ENCODE measurements around the gene MLF1. TPM values are rescaled to one million over a fixed set of nuclear protein-coding genes. Genes with fewer than 3 reads are reported as not detected.
"Not testable (repeated sequence)": the region's sequence is repeated elsewhere in the genome, so short reads cannot be mapped to it uniquely, and the experiment has no call there.

MLF1 gene, protein sequence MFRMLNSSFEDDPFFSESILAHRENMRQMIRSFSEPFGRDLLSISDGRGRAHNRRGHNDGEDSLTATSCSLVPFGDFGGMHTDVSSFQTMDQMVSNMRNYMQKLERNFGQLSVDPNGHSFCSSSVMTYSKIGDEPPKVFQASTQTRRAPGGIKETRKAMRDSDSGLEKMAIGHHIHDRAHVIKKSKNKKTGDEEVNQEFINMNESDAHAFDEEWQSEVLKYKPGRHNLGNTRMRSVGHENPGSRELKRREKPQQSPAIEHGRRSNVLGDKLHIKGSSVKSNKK
- polyA plus RNA-seq (2013, experiment 1 of 2; ENCODE audit: insufficient read length): 19.8 TPM
- 21.9 TPM for polyA plus RNA-seq (2013, experiment 2 of 2; ENCODE audit: insufficient read length)

DNA sequence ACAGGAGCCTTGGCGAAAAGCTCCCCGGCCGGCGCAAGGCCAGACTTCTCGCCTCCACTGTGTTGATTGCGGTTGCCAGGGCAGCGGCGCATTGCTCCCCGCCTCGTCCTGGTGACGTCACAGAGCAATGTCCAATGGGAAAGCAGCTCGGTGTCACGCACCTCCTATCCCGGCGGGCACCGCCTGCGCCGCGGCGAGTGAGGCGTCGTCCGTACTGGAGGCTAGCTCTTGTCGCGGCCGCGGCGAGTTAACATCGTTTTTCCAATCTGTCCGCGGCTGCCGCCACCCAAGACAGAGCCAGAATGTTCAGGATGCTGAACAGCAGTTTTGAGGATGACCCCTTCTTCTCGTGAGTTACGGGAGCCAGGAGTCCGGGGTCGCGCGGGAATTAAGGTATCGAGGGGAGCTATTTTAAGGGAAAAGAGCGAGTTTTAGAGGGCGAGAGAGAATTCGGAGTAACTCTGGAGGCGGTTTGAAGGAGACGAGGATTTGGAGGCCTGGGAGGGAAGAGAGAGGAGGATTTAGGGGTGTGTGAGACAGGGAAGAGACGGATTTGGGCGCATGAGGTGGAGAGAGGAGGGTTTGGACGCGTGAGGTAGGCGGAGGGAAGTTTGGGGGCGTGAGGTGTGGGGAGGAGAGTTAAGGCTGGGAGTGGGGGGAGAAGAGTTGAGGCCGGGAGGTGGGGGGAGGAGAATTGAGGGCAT, at the start of gene MLF1:
Gene MLF1 (plus strand): TSS at position 196 of the 704 bp plus-strand sequence. CDS start 107 bp downstream, at position 303.
- peak; percentile 97 for DNase-seq

DNA sequence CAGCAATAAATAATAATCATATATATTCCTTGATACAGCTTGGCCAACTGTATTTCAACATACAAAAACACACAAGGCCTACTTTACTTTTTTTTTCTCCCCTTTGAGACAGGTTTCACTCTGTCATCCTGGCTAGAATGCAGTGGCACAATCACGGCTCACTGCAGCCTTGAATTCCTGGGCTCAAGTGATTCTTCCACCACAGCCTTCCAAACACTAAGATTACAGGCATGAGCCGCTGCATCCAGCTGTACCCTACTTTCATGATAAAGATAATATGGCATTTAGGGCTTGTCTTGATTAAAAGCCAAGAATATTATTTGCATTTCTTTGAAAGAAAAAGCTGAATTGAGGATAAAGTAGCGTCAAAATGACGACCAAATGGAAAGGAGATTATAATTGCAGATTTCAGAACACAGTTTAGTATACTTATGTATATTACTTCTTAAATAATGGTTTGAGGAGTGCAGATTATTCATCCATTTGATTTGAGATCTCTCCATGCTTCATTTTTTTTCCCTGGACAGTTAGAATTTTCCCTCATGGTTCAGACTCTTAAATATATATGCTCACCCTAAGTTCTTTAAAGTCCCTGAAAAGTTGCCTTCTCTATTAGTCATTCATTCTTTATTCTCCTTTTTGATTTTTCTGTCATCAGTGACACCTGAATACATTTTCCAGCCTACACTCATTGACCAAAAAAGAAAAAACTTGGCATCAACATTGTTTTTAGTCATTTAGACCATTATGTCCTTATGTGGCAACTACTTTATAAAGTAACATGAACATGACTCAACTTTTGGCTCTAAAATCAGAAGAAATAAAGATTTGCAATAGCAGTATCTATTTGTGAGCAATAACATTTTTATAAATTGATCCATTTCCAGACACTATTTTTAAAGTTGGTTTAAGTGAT, 48.5 kb upstream of the MLF1 start:
- DNase-seq: peak; percentile 28

DNA sequence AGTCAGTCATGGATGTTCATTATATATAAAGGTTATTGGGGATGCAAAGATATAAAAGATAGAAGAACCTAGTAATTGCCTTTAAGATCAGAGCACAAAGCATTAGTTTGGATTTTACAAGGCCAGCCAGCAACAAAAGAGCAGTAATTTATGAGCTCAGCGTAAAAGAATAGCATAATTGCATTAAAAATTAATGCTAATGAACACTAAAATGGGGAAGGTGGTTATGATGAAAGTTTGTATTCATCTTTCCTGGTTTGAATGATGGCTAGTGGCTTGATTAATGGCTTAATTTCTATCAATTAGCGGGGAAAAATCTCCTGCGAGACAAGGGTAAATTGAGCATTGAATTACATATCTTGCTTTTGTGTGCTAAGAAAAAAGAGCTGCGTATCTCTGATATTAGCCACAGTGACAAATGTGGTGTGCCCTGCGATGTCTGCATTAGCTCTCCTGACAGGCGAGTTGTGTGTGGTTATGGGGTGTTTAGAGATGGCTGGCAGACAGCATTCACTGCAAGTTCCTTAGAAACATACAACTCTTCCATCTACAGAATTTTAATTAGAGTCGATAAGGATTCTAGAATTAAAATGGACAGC, 42.8 kb upstream of the MLF1 start:
- DNase-seq: no peak

DNA sequence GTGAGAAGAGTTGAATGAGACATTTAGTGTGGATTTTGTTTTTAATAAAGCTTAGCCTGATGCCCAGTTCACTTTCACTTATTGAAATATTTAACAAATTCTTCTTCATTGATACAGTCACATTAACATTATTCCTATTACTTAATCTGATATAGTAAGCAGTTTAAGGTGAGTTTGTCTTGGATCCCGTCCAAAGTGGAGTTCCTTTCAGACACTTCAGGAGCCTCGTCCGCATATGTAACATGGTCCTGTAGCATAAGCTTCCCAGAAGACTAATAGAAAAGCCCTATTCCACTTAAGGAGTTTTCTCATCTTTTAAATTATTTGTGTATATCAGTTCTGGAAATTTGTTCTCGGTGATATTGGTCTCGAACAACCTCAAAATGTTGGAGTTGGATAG, 39.7 kb upstream of the MLF1 start:
- DNase-seq: no peak

DNA sequence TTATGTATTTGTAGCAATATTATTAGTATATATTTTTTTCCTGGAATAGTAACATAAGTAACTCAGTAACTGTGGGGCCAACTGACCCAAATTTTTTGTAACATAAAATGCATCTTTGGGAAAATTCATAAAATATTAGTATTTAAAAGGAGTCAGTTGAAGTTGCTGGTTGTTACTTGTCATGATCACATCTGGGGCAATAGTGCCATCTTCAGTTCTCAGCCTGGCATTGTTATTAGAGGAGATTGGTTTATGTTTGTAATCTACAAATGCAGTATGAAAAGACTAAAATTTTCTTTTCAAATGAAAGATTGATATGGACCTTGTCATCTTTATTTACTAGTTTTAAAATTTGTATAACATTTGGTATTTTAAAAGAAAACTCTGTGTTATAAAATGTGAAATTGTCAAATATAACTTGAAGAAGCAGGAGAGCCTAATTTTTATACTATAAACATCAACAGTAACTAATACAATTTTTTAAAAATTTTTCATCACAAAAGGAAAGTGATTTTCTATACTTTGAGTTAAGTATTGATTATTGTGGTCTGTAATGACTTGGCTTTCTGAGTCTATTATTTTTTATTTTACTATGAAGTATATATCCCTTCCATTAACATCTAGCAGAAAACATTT, 38.8 kb upstream of the MLF1 start:
- peak; percentile 67 for DNase-seq

DNA sequence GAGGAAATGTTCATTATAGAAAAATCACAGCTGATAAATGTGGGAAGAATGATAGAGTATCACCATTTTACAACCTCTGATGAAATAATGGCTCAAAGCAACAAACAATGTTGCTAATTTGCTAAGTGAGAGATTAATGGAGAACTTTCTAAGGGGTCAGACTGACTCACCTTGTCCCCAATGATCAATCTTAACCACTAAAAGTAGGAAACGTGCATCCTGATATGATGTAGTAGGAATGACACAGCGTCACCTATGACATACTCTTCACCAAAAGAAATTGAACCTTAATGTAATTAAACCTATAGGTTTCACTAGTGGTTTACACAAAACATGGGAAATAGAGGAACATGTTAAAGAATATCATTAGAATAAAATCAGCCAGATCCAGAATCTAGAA, 35.1 kb upstream of the MLF1 start:
- no peak for DNase-seq

DNA sequence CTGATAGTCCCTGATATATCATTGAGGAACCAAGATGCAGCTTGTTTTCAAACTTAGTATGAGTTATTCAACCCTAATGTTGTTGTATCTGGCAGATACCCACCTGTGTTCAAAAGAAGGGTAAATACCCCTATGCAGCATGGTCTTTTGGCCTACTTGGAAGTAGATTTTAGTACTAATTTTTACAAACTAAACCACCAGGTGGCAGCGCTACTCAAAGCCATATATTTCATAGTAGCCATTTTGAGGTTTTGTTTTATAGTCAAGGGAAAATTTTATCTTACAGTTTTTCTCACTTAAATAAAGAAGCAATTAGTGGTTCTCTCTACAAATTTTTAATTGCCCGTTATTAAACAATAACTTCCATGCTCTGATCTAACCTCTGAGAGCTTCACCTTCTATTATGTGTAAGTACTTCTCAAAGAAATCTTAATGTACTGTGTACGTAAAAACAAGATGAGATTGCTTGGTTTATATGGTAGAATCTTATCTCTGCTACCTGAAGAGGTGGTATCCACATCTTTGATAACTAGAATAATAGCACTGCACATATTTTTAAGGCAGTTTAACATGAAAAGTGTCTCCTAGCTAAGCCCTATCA, 31.5 kb upstream of the MLF1 start:
- peak; percentile 54 for DNase-seq

DNA sequence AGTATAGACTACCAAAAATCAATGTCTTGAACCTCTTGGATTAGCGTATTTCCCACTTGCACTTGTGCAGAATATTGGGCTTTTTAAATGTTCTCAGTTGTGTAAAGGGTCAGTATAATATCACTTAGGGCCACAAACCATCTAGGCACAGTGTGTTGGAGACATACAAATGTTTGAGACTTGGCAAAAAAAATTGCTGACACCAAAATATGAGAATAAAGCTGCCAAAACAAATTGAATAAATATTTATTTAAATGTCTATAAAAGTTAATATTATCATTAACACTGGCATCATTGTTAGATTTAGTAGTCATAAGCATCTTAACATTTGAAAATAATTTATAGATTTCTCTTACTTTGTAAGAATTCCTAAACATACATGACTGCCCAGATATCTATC, 30.9 kb upstream of the MLF1 start:
- DNase-seq: no peak

DNA sequence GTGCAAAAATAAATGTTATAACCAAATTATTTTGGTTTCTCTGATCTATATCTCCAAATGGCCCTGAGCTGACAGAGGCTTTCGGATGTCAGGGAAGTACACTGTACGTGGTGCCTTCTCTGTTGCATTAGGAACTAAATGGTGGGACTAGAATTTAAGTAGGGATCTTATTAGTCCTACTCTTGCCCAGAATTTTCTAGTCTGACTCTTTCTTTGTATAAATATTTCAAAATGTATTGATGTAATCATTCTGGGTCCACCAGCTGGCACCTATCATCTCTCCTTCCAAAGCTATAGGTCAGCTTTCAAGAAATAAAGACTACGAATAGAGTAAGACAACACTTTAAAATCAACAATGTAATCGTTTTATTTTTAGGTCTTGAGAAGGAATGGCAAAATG, 22.3 kb upstream of the MLF1 start:
- no peak for DNase-seq

DNA sequence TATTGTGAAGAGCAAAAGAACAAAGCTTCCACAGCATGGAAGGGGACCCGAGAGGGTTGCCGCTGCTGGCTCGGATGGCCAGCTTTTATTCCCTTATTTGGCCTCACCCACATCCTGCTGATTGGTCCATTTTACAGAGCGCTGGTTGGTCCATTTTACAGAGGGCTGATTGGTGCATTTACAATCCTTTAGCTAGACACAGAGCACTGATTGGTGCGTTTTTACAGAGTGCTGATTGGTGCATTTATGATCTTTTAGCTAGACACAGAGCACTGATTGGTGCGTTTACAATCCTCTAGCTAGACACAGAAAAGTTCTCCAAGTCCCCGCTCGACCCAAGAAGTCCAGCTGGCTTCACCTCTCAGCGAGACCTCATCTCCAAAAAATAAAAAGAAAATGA, 21.1 kb upstream of the MLF1 start:
- DNase-seq: not testable (repeated sequence)

DNA sequence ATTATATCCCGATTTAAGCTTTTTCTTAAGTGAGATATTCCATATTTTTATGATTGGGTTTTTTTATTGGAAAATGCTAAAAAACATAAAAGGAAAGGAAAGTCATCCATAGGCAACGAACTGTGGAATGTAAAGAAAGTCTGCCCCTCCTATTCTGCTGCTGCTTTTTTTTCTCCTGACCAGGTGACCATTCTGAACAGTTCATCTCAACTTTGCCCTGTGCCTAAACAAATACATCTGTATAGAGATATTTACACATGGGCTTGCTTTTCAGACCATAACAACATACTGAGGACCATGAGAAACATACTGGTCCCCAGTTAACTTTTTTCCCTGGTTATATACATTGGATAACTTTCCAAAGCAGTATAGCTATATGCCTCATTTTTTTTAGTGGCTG, 18.9 kb upstream of the MLF1 start:
- DNase-seq: no peak

DNA sequence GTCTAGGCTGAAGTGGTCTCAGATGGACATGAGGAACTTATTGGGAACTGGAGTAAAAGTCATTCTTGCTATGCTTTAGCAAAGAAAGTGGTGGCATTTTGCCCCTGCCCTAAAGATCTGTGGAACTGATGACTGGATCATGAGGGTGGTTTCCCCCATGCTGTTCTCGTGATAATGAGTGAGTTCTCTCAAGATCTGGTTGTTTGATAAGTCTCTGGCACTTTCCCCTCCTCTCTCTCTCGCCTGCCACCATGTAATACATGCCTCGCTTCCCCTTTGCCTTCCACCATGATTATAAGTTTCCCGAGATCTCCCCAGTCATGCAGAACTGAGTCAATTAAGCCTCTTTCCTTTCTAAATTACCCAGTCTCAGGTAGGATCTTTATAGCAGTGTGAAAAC, 11.5 kb upstream of the MLF1 start:
- no peak for DNase-seq

DNA sequence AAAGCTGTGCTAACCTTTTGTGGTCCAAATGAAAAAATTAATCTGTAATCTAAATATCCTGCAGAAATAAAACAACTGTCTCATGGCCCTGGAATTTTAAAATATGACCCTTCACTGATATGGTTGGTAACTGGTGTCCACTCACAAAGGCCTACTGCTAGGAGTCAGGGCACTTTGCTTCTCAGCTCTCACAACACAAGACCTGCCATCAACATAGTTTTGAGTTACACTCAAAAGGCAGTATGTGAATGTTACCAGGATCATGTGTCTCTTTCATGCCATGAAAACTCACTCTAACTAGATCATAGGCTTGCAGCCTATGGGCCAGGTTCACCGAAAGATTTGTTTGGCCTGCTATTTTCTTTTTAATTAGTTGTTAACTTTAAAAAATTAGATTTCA, 10.0 kb upstream of the MLF1 start:
- DNase-seq: no peak

DNA sequence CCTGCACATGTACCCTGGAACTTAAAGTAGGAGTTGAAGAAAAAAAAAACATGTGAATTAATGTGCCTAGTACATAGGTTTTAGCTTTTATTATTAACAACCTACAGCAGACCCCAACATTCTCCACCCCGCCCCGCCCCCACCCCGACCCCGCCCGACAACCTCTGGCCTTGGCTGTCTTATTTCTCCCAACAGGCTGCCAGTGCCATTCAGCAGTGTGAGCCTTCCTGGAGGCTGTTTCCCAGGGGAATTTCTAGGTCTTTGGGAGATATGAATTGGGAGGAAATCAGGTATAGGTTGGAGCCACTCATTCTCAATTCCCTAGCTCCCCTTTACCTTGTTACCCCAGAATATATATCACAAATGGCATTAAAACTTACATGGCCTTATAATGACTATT, 8.3 kb upstream of the MLF1 start:
- no peak for DNase-seq

DNA sequence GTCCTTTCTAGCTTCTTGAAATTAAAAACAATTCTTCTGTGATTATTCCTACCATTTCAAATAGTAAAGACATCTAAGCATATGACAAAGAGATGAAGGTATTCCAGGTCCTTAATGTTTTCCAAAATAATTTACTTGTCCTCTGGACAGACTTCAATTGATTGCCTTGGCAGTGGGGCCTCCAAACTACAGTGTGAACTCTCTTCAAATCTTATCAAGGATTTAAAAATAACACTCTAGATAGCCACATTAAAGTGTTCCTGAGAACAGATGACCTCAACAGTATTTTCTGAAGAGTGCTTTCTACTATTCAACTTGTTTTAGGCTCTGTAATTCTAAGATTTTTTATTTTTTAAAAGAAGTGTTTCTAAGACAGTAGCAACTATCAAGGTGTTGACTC, 7.9 kb upstream of the MLF1 start:
- DNase-seq: no peak

DNA sequence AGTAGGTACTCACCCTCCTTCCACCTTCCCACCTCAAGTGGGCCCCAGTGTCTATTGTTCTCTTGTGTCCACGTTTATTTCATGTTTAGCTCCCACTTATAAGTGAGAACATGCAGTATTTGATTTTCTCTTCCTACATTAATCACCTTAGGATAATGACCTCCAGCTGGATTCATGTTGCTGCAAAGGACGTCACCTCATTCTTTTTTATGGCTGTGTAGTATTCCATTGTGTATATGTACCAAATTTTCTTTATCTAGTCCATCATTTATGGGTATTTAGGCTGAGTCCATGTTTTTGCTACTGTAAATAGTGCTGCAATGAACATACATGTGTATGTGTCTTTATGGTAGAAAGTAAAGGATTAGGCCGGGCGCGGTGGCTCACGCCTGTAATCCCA, 5.9 kb upstream of the MLF1 start:
- no peak for DNase-seq

DNA sequence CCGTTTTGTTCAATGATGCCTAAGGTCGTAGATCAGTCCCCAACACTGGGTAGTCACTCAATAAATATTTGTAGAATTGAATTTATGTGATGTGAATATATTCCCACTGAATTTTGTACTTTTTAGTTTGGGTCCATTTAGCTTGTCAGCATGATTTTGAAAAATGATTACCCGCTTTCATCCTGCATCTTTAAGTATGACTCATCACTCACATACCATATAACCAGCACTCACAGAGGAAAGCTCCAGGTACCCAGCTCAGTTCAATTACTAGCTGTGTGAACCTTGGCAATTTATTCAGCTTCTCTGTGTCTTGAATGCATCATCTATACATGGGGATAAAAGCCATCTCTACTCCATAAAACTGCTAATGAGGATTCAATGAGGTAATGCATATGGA, 2.2 kb upstream of the MLF1 start:
- DNase-seq: peak; percentile 5

DNA sequence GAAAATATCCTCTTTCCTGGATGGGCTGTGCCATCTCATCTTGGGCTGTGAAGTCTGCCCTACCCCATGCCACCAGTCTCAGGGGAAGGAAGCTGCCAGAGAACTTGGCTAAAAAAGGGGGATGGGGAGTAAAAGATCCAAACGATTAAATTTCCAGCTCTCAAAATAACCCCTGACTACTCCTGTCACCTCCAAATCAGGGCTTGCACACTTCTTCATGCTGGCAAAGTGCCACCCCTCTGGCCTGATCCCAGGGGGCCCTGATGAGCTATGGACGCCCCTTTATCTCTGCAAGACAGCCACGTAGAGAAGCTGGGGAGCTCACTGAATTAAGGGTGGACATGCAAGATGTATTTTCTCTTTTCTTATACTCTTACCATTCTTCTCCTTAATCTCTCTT, 1.2 kb upstream of the MLF1 start:
- DNase-seq: no peak

DNA sequence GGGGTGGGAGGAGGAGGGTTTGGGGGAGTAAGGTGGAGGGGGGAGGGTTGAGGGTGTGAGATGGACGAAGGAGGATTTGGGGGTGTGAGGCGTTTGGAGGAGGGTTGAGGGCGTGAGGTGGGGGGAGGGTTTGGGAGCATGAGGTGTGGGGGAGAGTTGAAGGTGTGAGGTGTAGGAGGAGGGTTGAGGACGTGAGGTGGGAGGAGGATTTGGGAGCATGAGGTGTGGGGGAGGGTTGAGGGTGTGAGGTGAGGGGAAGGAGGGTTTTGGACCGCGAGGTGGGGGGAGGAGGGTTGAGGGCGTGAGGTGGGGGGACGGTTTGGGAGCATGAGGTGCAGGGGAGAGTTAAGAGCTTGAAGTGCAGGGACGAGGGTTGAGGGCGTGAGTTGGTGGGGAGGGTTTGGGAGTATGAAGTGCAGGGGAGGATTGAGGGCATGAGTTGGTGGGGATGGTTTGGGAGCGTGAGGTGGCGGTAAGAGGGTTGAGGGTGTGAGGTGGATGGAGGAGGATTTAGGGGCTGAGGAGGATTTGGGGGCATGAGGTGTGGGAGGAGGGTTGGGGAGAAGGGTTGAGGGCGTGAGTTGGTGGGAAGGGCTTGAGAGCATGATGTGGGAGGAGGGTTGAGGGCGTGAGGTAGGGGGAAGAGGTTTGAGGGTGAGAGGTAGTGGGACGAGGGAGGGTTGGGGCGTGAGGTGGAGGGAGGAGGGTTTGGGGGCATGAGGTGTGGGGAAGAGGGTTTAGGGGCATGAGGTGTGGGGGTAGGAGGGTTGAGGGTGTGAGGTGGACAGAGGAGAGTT, 1.2 kb downstream of the MLF1 start:
- no peak for DNase-seq

DNA sequence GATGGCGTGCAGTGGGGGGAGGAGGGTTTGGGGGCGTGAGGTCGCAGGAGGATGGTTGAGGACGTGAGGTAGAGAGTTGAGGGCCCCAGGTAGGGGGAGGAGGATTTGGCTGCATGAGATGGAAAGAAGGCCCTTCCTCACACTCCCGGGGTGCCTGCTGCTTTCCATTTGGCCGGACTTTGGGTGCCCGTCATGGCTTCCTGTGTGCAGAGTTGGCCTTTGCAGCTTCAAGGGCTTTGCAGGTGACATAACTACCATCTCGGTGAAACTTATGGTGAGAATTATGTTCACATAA, 1.7 kb downstream of the MLF1 start:
- no peak for DNase-seq

DNA sequence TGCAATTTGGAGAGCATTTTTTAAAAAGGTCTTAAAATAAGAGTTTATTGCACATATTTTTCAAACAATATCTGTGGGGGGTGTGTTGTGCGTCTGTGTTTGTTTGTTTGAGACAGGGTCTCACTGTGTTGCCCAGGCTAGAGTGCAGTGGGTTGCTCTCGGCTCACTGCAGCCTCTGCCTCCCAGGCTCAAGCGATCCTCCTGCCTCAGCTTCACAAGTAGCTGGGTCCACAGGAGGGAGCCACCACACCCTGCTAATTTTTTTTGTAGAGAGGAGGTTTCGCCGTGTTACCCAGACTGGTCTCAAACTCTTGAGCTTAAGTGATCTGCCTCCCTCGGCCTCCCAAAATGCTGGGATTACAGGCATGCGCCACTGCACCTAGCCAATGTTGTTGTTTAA, 2.7 kb downstream of the MLF1 start:
- no peak for DNase-seq

Measured in fibroblast of skin of scalp (primary cell).